Measurements from ENCODE around the gene THRB. TPM values are rescaled to one million over a fixed set of nuclear protein-coding genes. Genes with fewer than 3 reads are reported as not detected.

The THRB gene
- total RNA-seq, 2 donors from 2014 or later, result 0.24 to 0.26 TPM

DNA sequence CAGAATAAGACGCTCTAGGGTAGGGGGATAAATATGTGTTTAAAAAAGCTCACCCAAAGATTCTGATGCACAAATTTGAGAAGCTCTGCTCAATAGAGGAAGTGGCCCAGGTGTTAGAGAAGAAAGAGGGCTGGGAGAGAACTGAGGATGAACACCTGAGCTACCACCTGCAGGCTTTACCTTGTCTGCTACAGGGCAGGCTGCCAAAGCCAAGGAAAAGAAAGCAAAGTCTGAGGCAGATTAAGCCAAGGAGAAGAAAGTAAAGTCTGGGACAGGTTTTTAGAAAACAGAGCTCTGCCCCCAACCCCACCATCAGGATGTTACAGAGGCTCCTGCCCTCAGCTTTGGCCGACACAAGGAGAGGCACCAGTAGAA is 92.9 kb downstream of the THRB start:
- H3K36me3 Mint-ChIP-seq (ENCODE audit: low read depth), result no peaks in the 10 kb centered on the region
- H3K9me3 Mint-ChIP-seq, result peaks cover 6% of the 10 kb centered on the region
- no peaks in the 10 kb centered on the region for H3K27me3 Mint-ChIP-seq (ENCODE audit: insufficient read depth)
- WGBS, 2 experiments (ENCODE audit: insufficient coverage in 1 of 2, insufficient read length in 1 of 2), result 84% methylated on average over 1 of the region's 2 CpGs; no CpG with 5 or more reads in 1 of the 2 experiments
- H3K4me1 ChIP-seq (ENCODE audit: control insufficient read depth, insufficient read depth, low read length), result no peaks in the 10 kb centered on the region
- no peaks in the 10 kb centered on the region for H3K27me3 ChIP-seq (ENCODE audit: control insufficient read depth, insufficient read depth, low read length, poor library complexity, severe bottlenecking)
- no peak overlapping the region for H3K4me3 ChIP-seq (ENCODE audit: low read length)
- H3K36me3 ChIP-seq (ENCODE audit: control insufficient read depth, insufficient read depth, low read length), result no peaks in the 10 kb centered on the region
- H3K9me3 ChIP-seq (ENCODE audit: control insufficient read depth, low read length), result no peaks in the 10 kb centered on the region
- TF ChIP-seq, protein P1, sequence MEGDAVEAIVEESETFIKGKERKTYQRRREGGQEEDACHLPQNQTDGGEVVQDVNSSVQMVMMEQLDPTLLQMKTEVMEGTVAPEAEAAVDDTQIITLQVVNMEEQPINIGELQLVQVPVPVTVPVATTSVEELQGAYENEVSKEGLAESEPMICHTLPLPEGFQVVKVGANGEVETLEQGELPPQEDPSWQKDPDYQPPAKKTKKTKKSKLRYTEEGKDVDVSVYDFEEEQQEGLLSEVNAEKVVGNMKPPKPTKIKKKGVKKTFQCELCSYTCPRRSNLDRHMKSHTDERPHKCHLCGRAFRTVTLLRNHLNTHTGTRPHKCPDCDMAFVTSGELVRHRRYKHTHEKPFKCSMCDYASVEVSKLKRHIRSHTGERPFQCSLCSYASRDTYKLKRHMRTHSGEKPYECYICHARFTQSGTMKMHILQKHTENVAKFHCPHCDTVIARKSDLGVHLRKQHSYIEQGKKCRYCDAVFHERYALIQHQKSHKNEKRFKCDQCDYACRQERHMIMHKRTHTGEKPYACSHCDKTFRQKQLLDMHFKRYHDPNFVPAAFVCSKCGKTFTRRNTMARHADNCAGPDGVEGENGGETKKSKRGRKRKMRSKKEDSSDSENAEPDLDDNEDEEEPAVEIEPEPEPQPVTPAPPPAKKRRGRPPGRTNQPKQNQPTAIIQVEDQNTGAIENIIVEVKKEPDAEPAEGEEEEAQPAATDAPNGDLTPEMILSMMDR (conservative IDR thresholded peaks at IDR 0.05), result no peak
- no peak overlapping the region for H3K27ac Mint-ChIP-seq
- H3K27ac ChIP-seq (ENCODE audit: low read depth, low read length), result no peak overlapping the region
- no peak overlapping the region for H3K4me3 Mint-ChIP-seq
- H3K9ac ChIP-seq (ENCODE audit: extremely low read depth, low read length, poor library complexity, severe bottlenecking), result no peak overlapping the region
- no peak for DNase-seq
- no peaks in the 10 kb centered on the region for H3K4me1 Mint-ChIP-seq

DNA sequence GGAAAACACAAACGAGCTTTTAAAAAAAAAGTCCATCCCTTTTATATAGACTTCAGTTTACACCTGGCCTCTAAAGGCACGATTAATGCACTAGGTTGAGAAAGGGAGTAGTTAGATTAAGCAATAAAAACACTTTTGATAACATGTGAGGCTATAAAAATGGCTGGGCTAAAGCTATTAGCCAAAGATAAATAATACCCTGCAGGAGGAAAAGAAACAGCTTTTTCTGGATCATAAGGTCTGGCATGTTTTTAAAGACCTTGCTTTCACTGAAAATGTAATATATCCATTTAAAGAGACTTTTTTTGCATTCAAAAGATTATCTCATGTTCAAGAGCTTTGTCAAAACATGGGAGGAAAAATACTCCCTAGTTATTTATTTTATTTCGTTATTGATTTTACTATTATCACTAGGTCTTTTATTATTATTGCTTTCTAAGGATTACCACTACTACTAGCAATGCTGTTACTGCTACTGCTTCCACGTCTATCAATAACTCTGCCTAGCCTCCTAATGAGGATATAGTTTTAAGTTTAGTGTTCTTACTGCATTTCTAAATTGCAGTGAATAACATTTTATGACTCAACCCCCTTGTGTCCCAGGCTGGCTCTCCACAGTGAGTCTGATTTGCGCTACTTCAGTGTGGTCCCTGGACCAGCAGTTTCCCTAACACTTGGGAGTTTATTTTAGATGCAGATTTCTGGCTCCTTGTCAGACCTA is 93.4 kb downstream of the THRB start:
- Histone ChIP-seq H3K9ac (ENCODE audit: extremely low read depth, low read length, poor library complexity, severe bottlenecking) (no peak overlapping the region), H3K9me3 (ENCODE audit: control insufficient read depth, low read length) (no peaks in the 10 kb centered on the region), H3K36me3 (ENCODE audit: control insufficient read depth, insufficient read depth, low read length) (no peaks in the 10 kb centered on the region), H3K27me3 (ENCODE audit: control insufficient read depth, insufficient read depth, low read length, poor library complexity, severe bottlenecking) (no peaks in the 10 kb centered on the region), H3K4me1 (ENCODE audit: control insufficient read depth, insufficient read depth, low read length) (no peaks in the 10 kb centered on the region), H3K4me3 (ENCODE audit: low read length) (no peak overlapping the region), H3K27ac (ENCODE audit: low read depth, low read length) (no peak overlapping the region)
- no peaks in the 10 kb centered on the region for H3K36me3 Mint-ChIP-seq (ENCODE audit: low read depth)
- TF ChIP-seq, protein P1 (conservative IDR thresholded peaks at IDR 0.05), result no peak
- H3K4me1 Mint-ChIP-seq, result peaks cover 3% of the 10 kb centered on the region
- H3K4me3 Mint-ChIP-seq, result no peak overlapping the region
- no peak overlapping the region for H3K27ac Mint-ChIP-seq
- 85% methylated on average over 3 of the region's 5 CpGs; no CpG with 5 or more reads in 1 of the 2 experiments for WGBS, 2 experiments (ENCODE audit: insufficient coverage in 1 of 2, insufficient read length in 1 of 2)
- no peak for DNase-seq
- H3K9me3 Mint-ChIP-seq, result peaks cover 6% of the 10 kb centered on the region
- H3K27me3 Mint-ChIP-seq (ENCODE audit: insufficient read depth), result no peaks in the 10 kb centered on the region

DNA sequence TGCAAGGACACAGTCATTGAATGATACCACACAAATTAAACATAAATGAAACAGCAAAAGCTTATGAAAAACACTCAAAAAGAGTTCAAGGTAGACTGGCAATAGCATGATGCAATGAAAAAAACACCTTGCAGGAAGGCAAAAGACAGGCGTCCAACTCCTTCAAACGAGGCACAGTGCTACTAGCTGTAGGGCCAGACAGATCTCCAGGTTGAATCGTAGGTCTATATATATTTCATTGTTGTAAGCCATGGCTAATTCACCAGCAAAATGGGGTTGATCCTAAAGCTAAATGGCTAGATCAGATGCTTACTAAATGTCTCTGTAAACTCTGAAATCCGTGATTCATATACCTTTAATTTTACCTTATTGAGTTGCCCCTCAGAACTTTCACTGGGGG is 94.2 kb downstream of the THRB start:
- no peak overlapping the region for H3K27ac ChIP-seq (ENCODE audit: low read depth, low read length)
- Mint-ChIP-seq H3K36me3 (ENCODE audit: low read depth) (no peaks in the 10 kb centered on the region), H3K4me1 (peaks cover 3% of the 10 kb centered on the region), H3K27ac (no peak overlapping the region), H3K4me3 (no peak overlapping the region), H3K27me3 (ENCODE audit: insufficient read depth) (no peaks in the 10 kb centered on the region), H3K9me3 (peaks cover 6% of the 10 kb centered on the region)
- 96% methylated on average over 3 to 4 of the region's 4 CpGs for WGBS, 2 experiments (ENCODE audit: insufficient coverage in 1 of 2, insufficient read length in 1 of 2)
- no peaks in the 10 kb centered on the region for H3K36me3 ChIP-seq (ENCODE audit: control insufficient read depth, insufficient read depth, low read length)
- no peak for DNase-seq
- H3K27me3 ChIP-seq (ENCODE audit: control insufficient read depth, insufficient read depth, low read length, poor library complexity, severe bottlenecking), result no peaks in the 10 kb centered on the region
- no peak overlapping the region for H3K9ac ChIP-seq (ENCODE audit: extremely low read depth, low read length, poor library complexity, severe bottlenecking)
- no peak overlapping the region for H3K4me3 ChIP-seq (ENCODE audit: low read length)
- H3K9me3 ChIP-seq (ENCODE audit: control insufficient read depth, low read length), result no peaks in the 10 kb centered on the region
- no peaks in the 10 kb centered on the region for H3K4me1 ChIP-seq (ENCODE audit: control insufficient read depth, insufficient read depth, low read length)
- TF ChIP-seq, protein P1 (conservative IDR thresholded peaks at IDR 0.05), result no peak
